ENCODE results near the gene LHX6. TPM values are rescaled to one million over a fixed set of nuclear protein-coding genes. Genes with fewer than 3 reads are reported as not detected.

The LHX6 gene
- total RNA-seq, result not detected in 2 replicates

DNA sequence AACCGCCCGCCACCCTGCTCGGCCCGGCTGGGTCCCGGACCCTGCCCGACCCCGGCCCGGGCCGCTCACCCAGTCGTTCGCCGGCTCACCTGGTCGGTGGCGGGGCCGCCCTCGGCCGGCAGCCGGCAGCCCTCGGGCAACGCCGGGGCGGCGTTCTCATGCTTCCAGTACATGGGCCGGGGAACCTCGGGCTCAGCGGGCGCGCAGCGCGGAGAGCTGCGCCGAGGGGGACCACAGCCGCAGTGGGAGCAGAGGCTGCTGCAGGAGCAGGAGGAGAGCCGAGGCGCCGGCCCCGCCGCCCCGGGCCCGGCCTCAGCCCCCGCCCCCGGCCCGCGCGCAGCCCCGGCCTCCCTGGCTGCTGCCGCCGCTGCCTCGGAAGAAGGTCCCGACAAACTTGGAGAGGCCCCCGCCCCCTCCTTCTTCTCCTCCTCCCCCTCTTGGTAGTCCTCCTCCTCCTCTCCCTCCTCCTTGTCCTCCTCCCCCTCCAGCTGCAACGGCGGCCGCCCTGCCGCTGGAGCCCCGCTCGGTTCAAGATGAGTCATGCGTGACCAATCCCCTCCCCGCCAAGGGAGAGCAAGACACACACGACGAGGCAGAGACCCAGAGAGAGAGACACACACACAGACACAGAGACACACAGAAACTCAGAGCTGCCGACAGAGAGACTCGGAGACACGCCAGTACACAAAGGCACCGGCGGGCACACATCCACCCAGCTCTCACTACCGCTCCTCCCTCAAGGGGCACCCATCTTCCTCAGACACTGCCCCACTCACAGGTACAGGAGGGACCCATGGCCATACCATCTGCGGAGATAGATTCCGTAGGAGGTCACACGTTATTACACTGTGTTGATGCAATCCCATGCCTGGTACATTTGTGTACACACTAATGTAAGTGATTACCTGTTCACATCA is at the start of gene LHX6:
Gene LHX6 (minus strand): TSS at position 390 of the 917 bp plus-strand sequence. CDS start 217 bp downstream, at position 173.

GRCh38 chr9:122264360-122265148 is 35.8 kb upstream of the LHX6 start, which contains the start of the genes MRRF and RBM18:
TSS of gene MRRF (plus strand) at chr9:122264882. CDS start at chr9:122270892, 6,010 bp downstream.
TSS of gene RBM18 (minus strand) at chr9:122264840. CDS start at chr9:122261492, 3,348 bp downstream.

GRCh38 chr9:122159026-122159924 is 69.5 kb downstream of the LHX6 start, which contains the start of the genes MORN5 and NDUFA8:
TSS of gene MORN5 (plus strand) at chr9:122159908. CDS start at chr9:122159973, 65 bp downstream.
TSS of gene NDUFA8 (minus strand) at chr9:122159779. CDS start at chr9:122159677, 102 bp downstream.

Other genes starting within 250 kb of the LHX6 start
- gene TTLL11, start 135.6 kb downstream of the LHX6 start, total RNA-seq, result 3.4 and 3.6 TPM in 2 replicates
- 29.3 and 37.2 TPM in 2 replicates for gene NDUFA8, start 69.2 kb downstream of the LHX6 start, total RNA-seq
- not detected in 2 replicates for gene MORN5, start 69.0 kb downstream of the LHX6 start, total RNA-seq
- 7.2 and 8.0 TPM in 2 replicates for gene RBM18, start 35.9 kb upstream of the LHX6 start, total RNA-seq
- 30.1 and 34.7 TPM in 2 replicates for gene MRRF, start 35.9 kb upstream of the LHX6 start, total RNA-seq
- gene PTGS1, start 142.1 kb upstream of the LHX6 start, total RNA-seq, result 52.2 and 54.6 TPM in 2 replicates
- not detected in 2 replicates for gene OR1J1, start 249.0 kb upstream of the LHX6 start, total RNA-seq